H1 (cell line): Measurements from ENCODE around the gene TTC29. TPM values are rescaled to one million over a fixed set of nuclear protein-coding genes. Genes with fewer than 3 reads are reported as not detected.

ENCODE experiments used
- CEBPB ChIP-seq: IDR thresholded peaks from 2 replicates; pipeline ENCODE4 v1.6.1; 2012; ENCODE audit warnings: low read depth, low read length
- CHD7 ChIP-seq: fragments of 300-600 bp; sonication (generic); IDR thresholded peaks from 2 replicates; pipeline ENCODE4 v1.7.1; 2012; ENCODE audit warnings: low read length, moderate library complexity, mild to moderate bottlenecking, inconsistent platforms; ENCODE audit not compliant: insufficient replicate concordance
- NANOG ChIP-seq: IDR thresholded peaks from 2 replicates; pipeline ENCODE4 v1.6.1; 2011; ENCODE audit warnings: low read length, low read depth, mild to moderate bottlenecking, inconsistent platforms; ENCODE audit not compliant: insufficient read depth, poor library complexity, severe bottlenecking
- SIN3A ChIP-seq, 2 experiments: IDR thresholded peaks in 1 of 2; conservative IDR thresholded peaks in 1 of 2; 2 replicates each; pipeline ENCODE4 v1.6.1; 2011 to 2012; ENCODE audit warnings: low read length in 2 of 2, improper control_type of control experiment in 1 of 2, low read depth in 1 of 2, mild to moderate bottlenecking in 1 of 2
- USF2 ChIP-seq: IDR thresholded peaks from 2 replicates; pipeline ENCODE4 v1.6.1; 2011; ENCODE audit warnings: low read length, improper control_type of control experiment
- polyA plus RNA-seq, 7 experiments: library from polyadenylated mRNA; depleted of rRNA in 3 of 7; stranded (reverse) in 5 of 7; unstranded in 2 of 7; fragments of >200 nt in 5 of 7; fragments of 200-250 nt in 2 of 7; gene quantifications; 1 replicate in 5 of 7; 2 replicates in 1 of 7; 4 replicates in 1 of 7; pipeline versions ENCODE4 v1.2.1 to v1.2.3, GENCODE V29; 2011 to 2013; ENCODE audit warnings: missing spikeins in 2 of 7, mixed read lengths in 2 of 7
- total RNA-seq: library from RNA; stranded (reverse); fragmentation: NEBNext Ultra II Directional; extraction: Animal tissue kit (Norgen Biotek cat#: 25700); gene quantifications from 2 replicates; pipeline ENCODE4 v1.2.1, GENCODE V29; 2021

TTC29 gene
- total and polyA plus RNA-seq, 2 of the 8 experiments (the other 6 are each of a cell fraction or from before 2014, with no cell fraction given), result 0.28 TPM; not detected in 1

DNA sequence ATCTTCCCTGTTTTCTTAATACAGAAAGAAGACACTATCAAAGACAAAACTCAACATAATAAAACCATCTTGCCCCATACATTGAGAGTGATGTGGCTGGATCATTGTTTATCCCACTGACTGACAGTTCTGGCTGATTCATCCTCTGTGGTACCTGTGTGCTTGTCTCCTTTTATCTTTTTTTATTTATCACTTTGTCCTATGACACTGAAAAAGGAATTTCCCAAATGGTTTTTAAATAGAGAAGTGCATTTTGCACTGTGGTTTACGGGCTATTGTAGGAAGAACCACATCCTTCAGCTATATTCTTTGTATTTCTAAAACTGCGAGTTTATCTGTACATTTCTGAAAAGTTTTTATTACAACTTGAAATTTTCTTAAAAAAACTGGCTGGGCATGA is 15.0 kb downstream of the TTC29 start (continued):
- TF ChIP-seq CHD7 (no peak), USF2 (no peak), SIN3A (conservative IDR thresholded peaks at IDR 0.05 in 1 of 2, IDR thresholded peaks at IDR 0.05 in 1 of 2; ENCODE audit: low read depth in 1 of 2, low read length in 2 of 2) (no peak), NANOG (no peak), CEBPB (no peak)
